Fibroblast of skin of abdomen (primary cell): Measurements from ENCODE around the gene E2F3.

Experiments used
- DNase-seq: peaks from one replicate; pipeline ENCODE4 v3.0.0-alpha.2; 2013

The E2F3 gene

DNA sequence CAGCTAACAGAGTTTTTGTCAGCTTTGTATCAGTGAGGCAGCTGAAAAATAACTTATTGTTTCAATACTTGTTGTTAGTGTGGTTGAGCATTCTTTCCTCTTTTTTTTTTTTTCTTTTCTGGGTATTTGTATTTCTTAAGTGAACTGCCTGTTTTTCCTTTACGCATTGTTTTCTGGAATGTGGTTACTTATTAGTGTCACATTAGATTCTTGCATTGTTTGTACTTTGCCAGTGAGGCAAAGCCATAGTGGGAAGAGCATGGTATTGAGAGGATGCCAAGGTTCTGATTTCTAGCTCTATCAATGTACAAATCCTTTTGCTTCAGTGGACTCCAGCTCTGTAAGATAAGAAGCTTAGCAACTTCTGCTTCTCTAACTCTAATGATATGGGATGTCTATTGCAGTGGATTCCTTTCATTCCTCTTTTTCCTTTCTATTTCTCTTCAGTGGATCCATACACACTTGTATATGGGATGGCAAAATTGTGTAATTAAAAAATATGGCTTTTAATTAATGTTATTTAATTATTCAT lies 136.5 kb downstream of the E2F3 start:
- no peak for DNase-seq

DNA sequence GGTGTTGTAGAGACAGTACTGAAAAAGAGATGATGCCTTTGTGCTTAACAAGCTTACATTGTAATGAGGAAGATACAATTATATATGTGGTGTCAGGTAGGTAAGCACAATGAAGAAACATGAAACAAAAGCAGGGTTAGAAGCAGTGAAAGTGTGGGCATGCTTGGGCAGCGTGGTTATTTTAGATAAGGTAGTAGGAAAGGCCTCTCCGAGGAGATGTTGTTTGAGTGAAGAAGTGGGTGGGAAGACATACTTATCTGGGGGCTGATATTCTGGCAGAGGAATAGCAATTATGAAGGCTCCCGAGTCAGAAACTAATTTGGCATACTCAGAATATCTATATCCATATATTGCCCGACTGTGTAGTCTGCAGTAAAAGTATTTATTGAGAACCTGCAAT lies 137.2 kb downstream of the E2F3 start:
- no peak for DNase-seq

DNA sequence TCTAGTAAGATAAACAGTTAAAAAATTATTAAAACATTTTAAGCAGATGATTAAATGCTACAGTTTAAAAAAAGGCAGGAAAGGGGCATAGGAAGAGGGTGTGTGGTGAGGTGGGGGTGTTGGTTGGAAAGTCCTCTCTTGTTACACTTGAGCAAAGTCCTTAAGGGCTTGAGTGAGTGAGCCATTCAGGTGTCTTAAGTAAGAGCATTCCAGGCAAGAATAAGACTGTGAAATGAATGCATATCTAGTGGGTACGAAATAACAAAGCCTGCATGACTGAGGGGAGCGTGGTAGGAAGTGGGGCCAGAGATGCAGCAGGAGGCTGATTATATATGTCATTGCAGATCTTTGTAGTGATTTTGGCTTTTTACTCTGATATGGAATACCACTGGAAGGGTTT lies 137.7 kb downstream of the E2F3 start:
- no peak for DNase-seq

DNA sequence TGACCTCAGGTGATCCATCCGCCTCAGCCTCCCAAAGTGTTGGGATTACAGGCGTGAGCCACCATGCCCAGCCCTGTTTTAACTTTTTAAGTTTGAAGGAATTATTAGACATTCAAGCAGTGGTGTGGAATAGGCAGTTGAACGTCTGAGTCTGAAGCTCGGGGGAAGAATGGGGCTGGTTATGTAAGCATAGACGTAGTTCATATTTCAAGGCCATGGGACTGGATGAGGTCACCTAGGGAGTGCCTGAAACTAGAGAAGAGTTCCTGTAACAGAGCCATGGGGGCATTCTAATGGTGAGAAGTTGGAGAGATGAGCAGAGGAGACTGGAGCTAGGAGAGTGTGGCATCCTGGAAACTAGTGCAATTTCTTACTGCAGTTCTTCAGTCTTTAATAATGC lies 139.0 kb downstream of the E2F3 start:
- DNase-seq: no peak

DNA sequence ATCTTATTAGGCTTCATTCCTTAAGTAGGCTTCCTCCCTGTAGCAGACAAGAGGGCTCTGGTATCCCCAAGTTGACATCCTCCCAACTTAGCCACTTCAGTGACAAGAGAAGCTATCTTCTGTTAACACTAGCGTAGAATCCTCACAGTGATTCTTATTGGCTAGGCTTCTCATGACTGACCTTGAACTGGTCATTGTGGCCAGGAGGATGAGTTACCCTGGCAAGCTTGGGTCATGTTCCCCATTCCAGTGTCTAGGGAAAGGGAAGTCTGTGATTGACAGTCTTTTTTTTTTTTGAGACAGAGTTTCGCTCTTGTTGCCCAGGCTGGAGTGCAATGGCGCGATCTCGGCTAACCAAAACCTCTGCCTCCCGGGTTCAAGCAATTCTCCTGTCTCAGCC lies 139.7 kb downstream of the E2F3 start:
- DNase-seq: no peak

DNA sequence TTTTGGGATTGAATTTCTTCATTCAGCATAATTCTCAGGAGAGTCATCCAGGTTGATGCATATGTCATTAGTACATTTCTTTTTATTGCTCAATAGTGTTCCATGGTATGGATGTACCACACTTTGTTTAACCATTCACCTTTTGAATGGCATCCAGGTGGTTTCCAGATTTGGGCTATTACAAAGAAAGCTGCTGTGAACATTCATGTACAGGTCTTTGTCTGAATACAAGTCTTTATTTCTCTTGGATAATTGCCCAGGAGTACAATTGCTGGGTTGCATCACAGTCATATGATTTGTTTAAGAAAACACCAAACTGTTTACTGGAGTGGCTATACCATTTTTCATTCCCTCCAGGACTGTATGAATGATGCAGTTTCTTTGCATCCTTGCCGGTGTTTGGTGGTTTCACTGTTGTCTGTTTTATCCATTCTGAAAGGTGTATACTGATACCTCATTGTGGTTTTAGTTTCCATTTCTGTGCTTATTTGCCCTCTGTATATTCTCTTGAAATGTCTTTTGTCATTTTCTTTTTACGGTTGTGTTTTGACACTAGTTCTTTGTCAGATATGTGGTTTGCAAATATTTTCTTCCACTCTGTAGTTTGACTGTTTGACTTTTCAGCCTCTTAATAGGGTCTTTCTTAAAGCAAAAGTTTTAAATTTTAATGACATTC lies 141.4 kb downstream of the E2F3 start:
- DNase-seq: peak; percentile 39
